ENCODE results near the gene CDH4. TPM values are rescaled to one million over a fixed set of nuclear protein-coding genes. Genes with fewer than 3 reads are reported as not detected.

CDH4 gene
- total RNA-seq, 1 experiment from 2014 or later = 25.0 TPM

- no peak overlapping the region for H3K27ac Mint-ChIP-seq (ENCODE audit: low read depth, unreplicated experiment)
- H3K4me1 Mint-ChIP-seq (ENCODE audit: insufficient read depth, unreplicated experiment) = no peaks in the 10 kb centered on the region
- no peak for DNase-seq (ENCODE audit: unreplicated experiment)
- no peaks in the 10 kb centered on the region for H3K27me3 Mint-ChIP-seq (ENCODE audit: insufficient read depth, unreplicated experiment)
- ChIA-PET POLR2A (no interaction called here), CTCF (no interaction called here)
- H3K9me3 Mint-ChIP-seq (ENCODE audit: unreplicated experiment) = no peaks in the 10 kb centered on the region
- TF ChIP-seq CTCF (IDR thresholded peaks at IDR 0.05; ENCODE audit: unreplicated experiment) = no peak
- intact Hi-C loops (cut with micrococcal nuclease) = no loop called here
- BruUV-seq (replicated peaks) = no TSS peak
- no peak overlapping the region for H3K4me3 Mint-ChIP-seq (ENCODE audit: unreplicated experiment)
- no peaks in the 10 kb centered on the region for H3K36me3 Mint-ChIP-seq (ENCODE audit: insufficient read depth, unreplicated experiment)
Observed at GRCh38 chr20:61849376-61849775, 597.3 kb downstream of the CDH4 start.

GRCh38 chr20:61849822-61850221 is 597.8 kb downstream of the CDH4 start:
- no peak for TF ChIP-seq CTCF (IDR thresholded peaks at IDR 0.05; ENCODE audit: unreplicated experiment)
- BruUV-seq (replicated peaks) = no TSS peak
- intact Hi-C loops (cut with micrococcal nuclease) = no loop called here
- Mint-ChIP-seq H3K36me3 (ENCODE audit: insufficient read depth, unreplicated experiment) (no peaks in the 10 kb centered on the region), H3K9me3 (ENCODE audit: unreplicated experiment) (no peaks in the 10 kb centered on the region), H3K27me3 (ENCODE audit: insufficient read depth, unreplicated experiment) (no peaks in the 10 kb centered on the region), H3K4me3 (ENCODE audit: unreplicated experiment) (no peak overlapping the region), H3K4me1 (ENCODE audit: insufficient read depth, unreplicated experiment) (no peaks in the 10 kb centered on the region), H3K27ac (ENCODE audit: low read depth, unreplicated experiment) (no peak overlapping the region)
- CTCF ChIA-PET = no interaction called here
- DNase-seq (ENCODE audit: unreplicated experiment) = no peak
- POLR2A ChIA-PET = no interaction called here

- BruUV-seq (replicated peaks) = no TSS peak
- H3K27ac Mint-ChIP-seq (ENCODE audit: low read depth, unreplicated experiment) = no peak overlapping the region
- CTCF ChIA-PET = no interaction called here
- no peaks in the 10 kb centered on the region for H3K4me1 Mint-ChIP-seq (ENCODE audit: insufficient read depth, unreplicated experiment)
- POLR2A ChIA-PET = no interaction called here
- H3K4me3 Mint-ChIP-seq (ENCODE audit: unreplicated experiment) = no peak overlapping the region
- TF ChIP-seq CTCF (IDR thresholded peaks at IDR 0.05; ENCODE audit: unreplicated experiment) = no peak
- no peaks in the 10 kb centered on the region for H3K9me3 Mint-ChIP-seq (ENCODE audit: unreplicated experiment)
- intact Hi-C loops (cut with micrococcal nuclease) = no loop called here
- no peak for DNase-seq (ENCODE audit: unreplicated experiment)
- H3K27me3 Mint-ChIP-seq (ENCODE audit: insufficient read depth, unreplicated experiment) = no peaks in the 10 kb centered on the region
- H3K36me3 Mint-ChIP-seq (ENCODE audit: insufficient read depth, unreplicated experiment) = no peaks in the 10 kb centered on the region
Observed at GRCh38 chr20:61850457-61850856, 598.4 kb downstream of the CDH4 start.

- no peaks in the 10 kb centered on the region for H3K9me3 Mint-ChIP-seq (ENCODE audit: unreplicated experiment)
- no peak overlapping the region for H3K27ac Mint-ChIP-seq (ENCODE audit: low read depth, unreplicated experiment)
- H3K36me3 Mint-ChIP-seq (ENCODE audit: insufficient read depth, unreplicated experiment) = no peaks in the 10 kb centered on the region
- no peaks in the 10 kb centered on the region for H3K4me1 Mint-ChIP-seq (ENCODE audit: insufficient read depth, unreplicated experiment)
- no peak for DNase-seq (ENCODE audit: unreplicated experiment)
- POLR2A ChIA-PET = no interaction called here
- TF ChIP-seq CTCF (IDR thresholded peaks at IDR 0.05; ENCODE audit: unreplicated experiment) = no peak
- no peaks in the 10 kb centered on the region for H3K27me3 Mint-ChIP-seq (ENCODE audit: insufficient read depth, unreplicated experiment)
- intact Hi-C loops (cut with micrococcal nuclease) = no loop called here
- BruUV-seq (replicated peaks) = no TSS peak
- CTCF ChIA-PET = interaction anchor here (0.5 to 1.4 kb wide), 4 partner anchors 11 to 1634 kb away, joined by 3 read pairs; no protein-coding TSS in a partner anchor
- no peak overlapping the region for H3K4me3 Mint-ChIP-seq (ENCODE audit: unreplicated experiment)
Observed at GRCh38 chr20:61850926-61851900, 599.2 kb downstream of the CDH4 start.

Data from MCF 10A (cell line).